ENCODE measurements around the gene ATRIP.

DNA sequence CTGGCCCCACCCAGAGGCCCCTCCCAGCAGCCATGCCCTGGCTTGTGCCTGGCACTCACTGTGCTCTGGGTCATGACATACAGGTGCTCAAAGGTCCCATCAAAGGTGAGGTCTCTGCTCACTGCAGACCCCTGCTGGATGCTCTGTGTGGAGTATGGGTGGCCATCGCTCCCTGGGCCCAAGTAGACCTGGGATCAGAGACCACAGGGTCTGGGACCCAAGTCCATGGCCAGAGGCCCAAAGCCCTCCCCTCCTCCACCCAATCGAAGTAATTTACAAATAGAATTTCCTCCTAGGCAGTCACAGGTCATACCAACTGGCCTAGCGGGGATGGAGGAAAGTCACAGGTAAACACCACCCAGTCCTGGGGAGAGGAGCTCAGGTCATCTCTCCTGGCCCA is 24.3 kb upstream of the ATRIP start:
- TF ChIP-seq EZH2 (IDR thresholded peaks at IDR 0.05; ENCODE audit: borderline replicate concordance, insufficient read depth, low read length, poor library complexity, severe bottlenecking) (no peak), EP300 (conservative IDR thresholded peaks at IDR 0.05; ENCODE audit: poor library complexity, severe bottlenecking) (no peak)
- TF ChIP-seq, protein P1, sequence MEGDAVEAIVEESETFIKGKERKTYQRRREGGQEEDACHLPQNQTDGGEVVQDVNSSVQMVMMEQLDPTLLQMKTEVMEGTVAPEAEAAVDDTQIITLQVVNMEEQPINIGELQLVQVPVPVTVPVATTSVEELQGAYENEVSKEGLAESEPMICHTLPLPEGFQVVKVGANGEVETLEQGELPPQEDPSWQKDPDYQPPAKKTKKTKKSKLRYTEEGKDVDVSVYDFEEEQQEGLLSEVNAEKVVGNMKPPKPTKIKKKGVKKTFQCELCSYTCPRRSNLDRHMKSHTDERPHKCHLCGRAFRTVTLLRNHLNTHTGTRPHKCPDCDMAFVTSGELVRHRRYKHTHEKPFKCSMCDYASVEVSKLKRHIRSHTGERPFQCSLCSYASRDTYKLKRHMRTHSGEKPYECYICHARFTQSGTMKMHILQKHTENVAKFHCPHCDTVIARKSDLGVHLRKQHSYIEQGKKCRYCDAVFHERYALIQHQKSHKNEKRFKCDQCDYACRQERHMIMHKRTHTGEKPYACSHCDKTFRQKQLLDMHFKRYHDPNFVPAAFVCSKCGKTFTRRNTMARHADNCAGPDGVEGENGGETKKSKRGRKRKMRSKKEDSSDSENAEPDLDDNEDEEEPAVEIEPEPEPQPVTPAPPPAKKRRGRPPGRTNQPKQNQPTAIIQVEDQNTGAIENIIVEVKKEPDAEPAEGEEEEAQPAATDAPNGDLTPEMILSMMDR (IDR thresholded peaks at IDR 0.05; ENCODE audit: poor library complexity, severe bottlenecking), result no peak

Data from neural cell (in vitro differentiated cells).